Measurements from ENCODE around the gene TMEM260. TPM values are rescaled to one million over a fixed set of nuclear protein-coding genes. Genes with fewer than 3 reads are reported as not detected.

TMEM260 gene
- total and polyA plus RNA-seq, 2 donors from 2014 or later, result 8.8 to 24.3 TPM

- TF ChIP-seq CTCF (IDR thresholded peaks at IDR 0.05; ENCODE audit: borderline replicate concordance, extremely low read depth, insufficient read depth), result no peak
- intact Hi-C loops (cut with DNase I), result no loop called here
- Histone ChIP-seq H3K27ac (ENCODE audit: low read depth in 2 of 2, low read length in 2 of 2) (no peak overlapping the region), H3K36me3 (ENCODE audit: control insufficient read depth in 2 of 3, insufficient read depth in 3 of 3, low read length in 3 of 3) (no peaks in the 10 kb centered on the region), H3K9ac (ENCODE audit: low read length in 3 of 3) (no peak overlapping the region), H3K4me3 (ENCODE audit: low read length in 3 of 3) (no peak overlapping the region), H3K27me3 (ENCODE audit: control insufficient read depth, insufficient read depth, low read length) (no peaks in the 10 kb centered on the region), H3K9me3 (ENCODE audit: control insufficient read depth in 2 of 3, insufficient read depth in 1 of 3, low read length in 3 of 3) (no peaks in the 10 kb centered on the region), H3K4me1 (ENCODE audit: control insufficient read depth in 2 of 3, insufficient read depth in 2 of 3, low read depth in 1 of 3, low read length in 3 of 3) (no peaks in the 10 kb centered on the region)
- DNase-seq, result no peak
- FAIRE-seq, result no peak
Measured at GRCh38 chr14:56562883-56563282, 16.7 kb upstream of the TMEM260 start.

GRCh38 chr14:56569174-56569573, 10.4 kb upstream of the TMEM260 start:
- no peaks in the 10 kb centered on the region for H3K27me3 ChIP-seq (ENCODE audit: control insufficient read depth, insufficient read depth, low read length)
- no peak for TF ChIP-seq CTCF (IDR thresholded peaks at IDR 0.05; ENCODE audit: borderline replicate concordance, extremely low read depth, insufficient read depth)
- H3K27ac ChIP-seq (ENCODE audit: low read depth in 2 of 2, low read length in 2 of 2), result no peak overlapping the region
- intact Hi-C loops (cut with DNase I), result no loop called here
- no peak overlapping the region for H3K4me3 ChIP-seq (ENCODE audit: low read length in 3 of 3)
- no peaks in the 10 kb centered on the region for H3K4me1 ChIP-seq (ENCODE audit: control insufficient read depth in 2 of 3, insufficient read depth in 2 of 3, low read depth in 1 of 3, low read length in 3 of 3)
- H3K9me3 ChIP-seq (ENCODE audit: control insufficient read depth in 2 of 3, insufficient read depth in 1 of 3, low read length in 3 of 3), result no peaks in the 10 kb centered on the region
- H3K9ac ChIP-seq (ENCODE audit: low read length in 3 of 3), result no peak overlapping the region
- H3K36me3 ChIP-seq (ENCODE audit: control insufficient read depth in 2 of 3, insufficient read depth in 3 of 3, low read length in 3 of 3), result no peaks in the 10 kb centered on the region
- no peak for DNase-seq
- no peak for FAIRE-seq

- no peaks in the 10 kb centered on the region for H3K9me3 ChIP-seq (ENCODE audit: control insufficient read depth in 2 of 3, insufficient read depth in 1 of 3, low read length in 3 of 3)
- H3K4me1 ChIP-seq (ENCODE audit: control insufficient read depth in 2 of 3, insufficient read depth in 2 of 3, low read depth in 1 of 3, low read length in 3 of 3), result no peaks in the 10 kb centered on the region
- intact Hi-C loops (cut with DNase I), result no loop called here
Measured at GRCh38 chr14:56570295-56570694, 9.3 kb upstream of the TMEM260 start.

More at GRCh38 chr14:56570295-56570694, 9.3 kb upstream of the TMEM260 start:
- no peak overlapping the region for H3K9ac ChIP-seq (ENCODE audit: low read length in 3 of 3)
- FAIRE-seq (no peak), DNase-seq (no peak)
- H3K27ac ChIP-seq (ENCODE audit: low read depth in 2 of 2, low read length in 2 of 2), result no peak overlapping the region
- no peaks in the 10 kb centered on the region for H3K36me3 ChIP-seq (ENCODE audit: control insufficient read depth in 2 of 3, insufficient read depth in 3 of 3, low read length in 3 of 3)
- H3K4me3 ChIP-seq (ENCODE audit: low read length in 3 of 3), result no peak overlapping the region
- no peaks in the 10 kb centered on the region for H3K27me3 ChIP-seq (ENCODE audit: control insufficient read depth, insufficient read depth, low read length)
- TF ChIP-seq CTCF (IDR thresholded peaks at IDR 0.05; ENCODE audit: borderline replicate concordance, extremely low read depth, insufficient read depth), result no peak

Data from kidney (tissue), 14 donors.